Activated CD4-positive, alpha-beta T cell treated with anti-CD3 and anti-CD28 coated beads for 1 hour (primary cell): ENCODE data around the gene RTN4IP1.

Source experiments
- DNase-seq: peaks from one replicate; pipeline ENCODE4 v3.0.0-alpha.2; 2020

RTN4IP1 gene

DNA sequence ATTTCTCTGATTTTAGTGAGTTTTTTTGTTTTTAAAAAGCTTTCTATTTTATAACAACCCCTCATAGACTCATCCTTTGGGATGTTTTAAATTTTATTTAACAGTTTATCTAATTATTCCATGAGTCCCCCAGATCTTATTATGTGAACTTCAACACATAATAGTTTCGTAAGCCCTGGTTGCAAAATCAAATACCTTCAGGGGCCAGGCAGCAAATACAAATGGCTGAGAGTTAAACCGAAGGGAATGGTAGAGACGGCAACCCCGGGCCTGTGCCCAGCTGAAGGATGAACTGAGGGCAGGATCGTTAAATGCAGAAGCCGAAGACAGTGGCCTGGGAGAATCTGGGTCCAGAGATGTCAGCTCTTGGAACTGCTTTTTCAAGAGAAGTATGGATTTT is 88.4 kb downstream of the RTN4IP1 start:
- no peak for DNase-seq

DNA sequence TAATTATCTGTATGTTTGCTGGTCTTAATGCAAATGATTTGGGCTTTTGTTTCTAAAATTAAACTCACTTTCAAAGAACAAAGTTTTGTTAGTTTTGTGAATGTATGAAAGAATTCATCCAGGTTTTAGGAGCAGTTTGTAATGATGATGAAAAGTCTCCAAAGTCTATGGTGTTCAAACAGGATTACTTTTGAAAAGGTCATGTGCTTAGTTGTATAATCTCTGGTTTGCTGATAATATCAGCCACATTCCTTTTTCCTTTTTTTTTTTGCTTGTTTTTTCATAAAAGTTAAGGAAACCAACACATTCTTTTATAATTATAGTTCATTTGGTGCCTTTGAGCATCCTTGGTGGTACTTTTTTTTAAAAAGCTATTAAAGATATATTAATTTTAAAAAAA is 88.9 kb downstream of the RTN4IP1 start:
- no peak for DNase-seq

DNA sequence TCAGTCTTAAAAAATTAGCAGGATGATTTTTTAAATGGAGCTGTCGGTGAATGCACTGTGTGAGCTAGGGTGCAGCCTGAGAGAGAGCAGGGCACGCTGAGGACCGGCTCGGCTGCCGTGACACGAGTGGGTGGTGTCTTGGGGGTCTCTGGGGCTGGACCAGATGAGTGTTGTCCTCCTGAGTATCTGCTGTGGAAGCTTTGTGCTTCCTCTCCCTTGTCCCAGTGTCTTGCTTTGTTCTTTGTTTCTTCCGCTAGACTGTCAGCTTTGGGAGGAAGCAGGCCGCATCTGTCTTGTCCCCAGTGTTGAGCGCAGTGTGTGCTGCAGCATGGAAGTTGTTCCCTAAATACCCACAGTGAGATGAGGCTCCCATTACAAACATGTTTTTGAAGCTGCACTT is 89.4 kb downstream of the RTN4IP1 start:
- no peak for DNase-seq

DNA sequence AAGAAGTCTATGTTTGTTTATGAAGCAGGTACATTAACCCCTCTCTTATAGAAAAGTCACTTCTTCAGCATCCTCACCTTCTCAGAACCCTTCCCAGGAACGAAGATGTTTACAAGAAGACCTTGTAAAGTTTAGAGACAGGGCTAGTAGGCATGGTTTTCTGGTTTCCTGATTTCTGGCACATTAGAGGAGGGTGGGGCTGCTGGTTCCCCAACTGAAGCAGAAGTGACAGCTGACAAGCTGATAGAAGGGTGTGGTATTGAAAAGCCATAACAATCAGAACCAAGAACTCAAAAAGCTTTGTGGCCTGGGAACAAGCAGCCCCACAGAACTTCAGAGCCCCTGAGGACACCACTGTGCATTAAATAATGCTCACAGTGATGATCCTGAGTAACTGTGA is 91.2 kb downstream of the RTN4IP1 start:
- DNase-seq, result no peak

DNA sequence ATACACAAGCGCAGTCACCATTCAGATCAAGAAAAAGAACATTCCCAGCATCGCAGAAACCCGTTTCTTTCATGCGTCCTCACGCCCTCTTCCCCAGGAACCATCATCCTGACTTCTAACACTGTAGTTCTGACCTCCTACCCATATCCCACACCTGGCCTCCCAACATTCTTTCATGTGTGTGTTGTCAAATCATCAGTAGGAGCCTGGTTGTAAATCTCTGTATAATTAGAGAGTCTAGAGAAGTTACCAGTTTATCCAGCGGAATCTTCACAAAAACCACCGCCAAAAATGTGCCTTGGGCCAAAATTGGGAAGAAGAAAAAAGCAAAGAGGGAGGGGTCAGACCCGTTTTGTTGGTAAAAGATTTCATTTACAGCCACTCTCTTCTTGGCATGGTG is 91.6 kb downstream of the RTN4IP1 start:
- no peak for DNase-seq

DNA sequence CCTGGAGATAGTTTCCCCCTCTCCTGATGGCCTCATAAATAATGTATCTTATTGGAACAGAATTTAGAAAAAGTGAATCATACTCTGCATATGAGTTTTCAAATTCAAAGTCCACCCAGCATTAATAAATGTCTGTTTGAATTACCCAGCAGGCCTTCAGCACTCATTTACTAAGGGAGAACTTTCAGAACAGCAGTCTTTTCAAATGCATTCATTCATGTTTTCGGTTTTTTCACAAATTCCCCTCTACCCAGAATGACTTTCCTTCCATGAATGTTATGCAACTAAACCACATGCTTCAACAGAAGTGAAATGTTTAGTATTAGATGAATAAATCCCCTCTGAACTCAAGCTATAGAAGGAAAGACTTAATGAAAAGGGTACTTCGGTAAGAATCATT is 92.4 kb downstream of the RTN4IP1 start:
- DNase-seq, result no peak

DNA sequence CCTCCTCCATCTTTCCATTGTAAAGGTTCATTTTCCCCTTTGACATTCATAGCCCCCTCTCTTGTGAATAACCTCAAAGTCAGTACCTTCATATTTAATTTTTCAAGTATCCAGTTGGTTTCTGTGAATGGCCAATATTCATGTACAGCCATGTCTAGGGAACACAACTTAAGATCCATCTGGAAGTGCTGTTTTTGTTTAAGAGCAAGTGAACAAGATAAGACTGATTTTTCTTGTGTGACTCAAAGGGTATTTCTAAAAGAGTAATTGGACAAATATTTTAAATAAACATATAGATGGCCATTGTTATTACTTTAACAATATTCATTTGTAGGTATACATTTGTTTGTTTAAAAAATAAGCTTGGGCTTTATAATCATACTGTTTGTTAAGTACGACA is 92.9 kb downstream of the RTN4IP1 start:
- no peak for DNase-seq

DNA sequence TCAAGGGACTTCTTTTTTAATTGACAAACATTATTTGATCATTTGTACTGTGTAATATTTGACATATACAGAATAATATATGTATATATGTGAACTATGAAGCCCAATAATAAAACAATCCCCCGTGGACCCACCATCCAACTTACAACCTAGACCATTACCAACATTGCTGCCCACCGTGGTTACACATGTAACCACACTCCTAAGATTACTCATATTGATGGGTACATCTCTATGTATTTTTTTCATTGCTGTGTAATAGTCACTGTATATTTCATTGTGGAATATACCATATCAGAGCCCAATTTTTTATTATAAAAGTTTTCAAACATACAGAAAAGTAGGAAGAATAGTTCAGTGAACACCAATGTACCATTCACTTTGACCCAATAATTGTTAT is 94.3 kb downstream of the RTN4IP1 start:
- no peak for DNase-seq

DNA sequence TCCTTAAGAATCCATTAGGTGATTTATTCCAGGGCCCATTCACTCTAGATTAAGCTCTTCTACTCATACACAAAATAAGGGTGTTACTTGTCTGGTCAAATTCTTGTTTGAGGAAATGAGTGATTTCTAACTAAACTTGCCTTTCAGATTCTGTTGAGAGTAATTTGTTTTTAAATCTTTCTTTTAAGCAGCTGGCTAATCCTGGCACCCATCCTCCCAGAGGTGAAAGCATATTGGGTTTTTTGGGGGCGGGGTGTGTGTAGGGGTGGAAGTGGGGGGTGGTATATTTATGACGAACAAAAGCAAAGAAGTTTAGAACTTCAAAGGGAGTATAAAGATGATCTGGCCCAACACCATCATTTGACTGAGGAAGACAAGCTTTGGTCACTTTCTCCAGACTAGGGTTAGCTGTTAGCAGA is 94.7 kb downstream of the RTN4IP1 start:
- no peak for DNase-seq

DNA sequence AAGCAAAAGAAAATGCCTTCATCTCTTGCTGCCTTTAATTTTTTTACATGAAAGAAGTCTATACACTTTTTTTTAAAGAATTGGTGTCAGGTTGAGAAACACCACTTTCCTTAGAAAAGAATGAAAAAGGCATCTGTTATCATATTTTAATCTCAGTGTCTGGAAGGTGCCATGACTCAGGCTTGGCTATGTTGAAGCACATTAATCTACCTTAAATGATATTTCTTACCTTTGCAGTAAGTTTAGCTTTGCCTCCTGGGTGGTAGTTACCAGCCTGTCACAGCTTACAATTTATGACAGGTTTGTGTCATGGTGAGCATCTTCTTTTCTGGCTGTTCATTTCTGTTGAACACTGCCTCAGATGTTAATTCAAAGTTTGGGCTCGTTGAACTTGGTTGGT is 95.3 kb downstream of the RTN4IP1 start:
- no peak for DNase-seq

DNA sequence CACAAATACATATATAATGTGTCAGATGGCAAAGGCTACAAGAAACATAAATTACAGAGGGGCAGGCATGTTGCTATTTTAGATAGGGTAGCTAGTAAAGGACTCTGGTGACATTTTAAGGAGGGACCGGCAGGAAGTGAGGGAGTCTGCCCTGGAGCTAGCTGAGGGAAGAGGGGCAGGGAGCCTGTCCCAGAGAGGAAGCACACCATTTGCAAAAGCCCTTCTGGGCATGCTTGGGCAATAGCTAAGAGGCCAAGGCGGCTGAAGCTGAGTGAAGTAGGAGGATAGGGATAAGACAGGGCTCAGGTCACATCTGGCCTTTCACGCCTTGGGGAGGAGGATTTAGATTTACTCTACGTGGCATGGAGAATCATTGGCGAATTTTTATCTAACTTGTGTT is 96.2 kb downstream of the RTN4IP1 start:
- DNase-seq, result no peak

DNA sequence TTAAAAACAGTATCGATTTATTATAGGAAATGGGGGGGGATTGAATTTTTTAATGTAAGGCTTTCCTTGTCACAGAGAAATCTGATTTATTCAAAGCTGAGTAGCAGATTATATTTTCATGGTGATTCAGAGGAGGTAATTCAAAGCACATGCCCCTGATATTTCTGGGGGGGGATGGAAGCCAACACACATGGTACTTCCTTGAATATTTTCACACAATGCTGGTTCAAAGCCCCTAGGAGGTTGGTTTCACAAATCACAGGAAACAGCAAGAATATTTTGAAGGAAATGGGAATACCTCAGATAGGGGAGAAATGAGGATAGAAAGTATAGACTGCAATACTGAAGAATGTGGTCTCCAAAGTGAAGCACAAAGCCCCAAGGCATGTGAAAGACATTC is 98.8 kb downstream of the RTN4IP1 start:
- no peak for DNase-seq

DNA sequence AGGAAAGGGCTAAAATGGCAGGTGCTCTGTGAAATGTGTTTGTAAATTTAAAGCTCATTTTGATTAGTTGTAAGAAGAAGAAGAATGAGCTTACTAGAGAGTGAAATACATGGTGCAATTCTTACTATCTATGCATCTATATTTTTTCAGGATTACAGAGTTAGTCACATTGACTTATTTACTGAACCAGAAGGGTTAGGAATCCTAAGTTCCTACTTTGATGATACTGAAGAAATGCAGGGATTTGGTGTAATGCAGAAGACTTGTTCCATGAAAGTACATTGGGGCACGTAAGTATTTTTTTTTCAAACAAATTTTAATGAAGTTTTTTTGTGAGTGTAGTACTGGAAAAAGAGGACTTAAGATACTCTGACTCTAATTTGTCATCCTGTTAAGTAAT is 99.3 kb downstream of the RTN4IP1 start:
- DNase-seq, result no peak

DNA sequence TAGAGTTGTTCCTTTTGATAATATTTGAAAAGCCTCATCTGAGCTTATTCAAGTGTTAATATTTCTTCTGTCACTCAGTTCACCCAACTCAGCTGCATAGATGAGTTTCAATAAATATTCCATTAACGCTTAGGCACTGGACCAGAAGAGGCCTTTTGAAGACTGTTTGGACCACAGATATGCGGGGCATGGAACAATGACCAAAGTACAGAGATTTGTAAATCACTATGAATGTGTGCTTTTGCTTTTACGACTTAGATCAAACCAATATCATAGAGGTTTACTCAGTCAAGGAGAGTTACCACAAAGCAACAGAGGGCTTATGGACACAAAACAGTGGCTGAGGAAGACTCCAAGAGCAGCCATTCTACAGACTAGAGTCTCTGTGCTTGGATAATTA is 99.9 kb downstream of the RTN4IP1 start:
- no peak for DNase-seq

DNA sequence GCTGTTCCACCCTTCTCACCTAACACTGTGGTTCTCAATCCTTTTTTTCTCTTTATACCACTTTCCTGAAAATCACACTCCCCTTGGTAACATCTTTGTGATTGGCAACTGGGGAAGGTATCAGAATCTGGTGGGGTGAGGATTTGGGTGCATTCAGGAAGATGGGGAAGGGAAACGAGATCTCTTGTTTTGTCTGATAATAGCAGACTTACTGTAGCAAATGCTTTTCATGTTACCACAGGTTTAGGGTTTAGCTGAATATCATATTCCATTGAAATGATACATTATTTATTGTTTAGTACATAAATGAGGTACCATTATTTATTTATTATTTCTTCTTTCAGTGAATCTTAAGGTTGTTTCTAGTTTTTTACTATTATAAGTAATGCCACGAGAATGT is 100.8 kb downstream of the RTN4IP1 start:
- DNase-seq, result no peak

DNA sequence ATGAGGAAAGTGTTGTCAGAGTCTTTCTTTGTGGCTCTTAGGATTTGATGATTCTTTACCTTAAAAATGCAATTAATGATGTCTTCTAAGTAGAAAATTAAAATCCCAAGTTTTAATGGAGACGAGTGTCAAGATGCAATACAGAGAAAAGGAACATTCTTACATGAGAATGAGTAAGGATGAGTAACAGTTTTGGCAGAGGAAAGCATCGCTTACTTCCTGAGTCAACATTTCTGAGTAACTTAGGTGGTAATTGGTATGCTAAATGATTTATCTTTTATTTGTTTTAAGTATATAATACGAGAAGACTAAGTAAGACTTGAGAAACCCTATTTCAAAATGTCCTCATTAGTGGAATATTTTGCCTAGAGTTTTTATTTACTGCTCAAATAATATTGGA is 101.3 kb downstream of the RTN4IP1 start:
- no peak for DNase-seq

DNA sequence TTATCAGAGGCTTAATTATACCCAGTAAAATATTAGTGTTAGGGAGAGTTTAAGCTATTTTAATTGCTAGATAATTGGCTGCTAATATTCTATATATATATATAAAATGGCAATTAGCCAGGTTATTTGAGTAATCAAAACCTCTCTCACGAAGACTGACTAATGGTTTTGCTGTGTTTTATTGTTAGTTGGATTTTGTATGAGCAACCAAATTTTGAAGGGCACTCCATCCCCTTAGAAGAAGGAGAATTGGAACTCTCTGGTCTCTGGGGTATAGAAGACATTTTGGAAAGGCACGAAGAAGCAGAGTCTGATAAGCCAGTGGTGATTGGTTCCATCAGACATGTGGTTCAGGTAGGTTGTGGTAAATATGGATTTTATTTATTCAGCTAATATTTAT is 102.2 kb downstream of the RTN4IP1 start:
- no peak for DNase-seq

DNA sequence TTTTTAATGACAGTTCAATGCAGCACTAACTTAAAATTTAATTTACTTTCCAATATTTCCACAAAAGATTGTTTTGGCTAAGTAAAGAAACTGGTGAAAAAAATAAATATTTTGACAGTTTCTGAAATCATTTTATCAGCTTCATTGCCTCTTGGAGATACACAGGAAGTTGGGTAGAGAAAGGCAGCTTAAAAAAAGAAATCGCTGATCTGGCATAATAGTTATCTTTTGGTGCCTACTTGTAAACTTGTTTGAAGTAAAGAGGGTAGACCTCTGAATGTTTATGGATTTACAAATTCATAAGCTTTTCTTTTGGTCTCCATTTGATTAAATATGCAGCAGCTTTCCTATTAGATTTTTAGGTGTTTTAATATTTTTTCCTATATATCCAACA is 103.4 kb downstream of the RTN4IP1 start:
- DNase-seq, result no peak

DNA sequence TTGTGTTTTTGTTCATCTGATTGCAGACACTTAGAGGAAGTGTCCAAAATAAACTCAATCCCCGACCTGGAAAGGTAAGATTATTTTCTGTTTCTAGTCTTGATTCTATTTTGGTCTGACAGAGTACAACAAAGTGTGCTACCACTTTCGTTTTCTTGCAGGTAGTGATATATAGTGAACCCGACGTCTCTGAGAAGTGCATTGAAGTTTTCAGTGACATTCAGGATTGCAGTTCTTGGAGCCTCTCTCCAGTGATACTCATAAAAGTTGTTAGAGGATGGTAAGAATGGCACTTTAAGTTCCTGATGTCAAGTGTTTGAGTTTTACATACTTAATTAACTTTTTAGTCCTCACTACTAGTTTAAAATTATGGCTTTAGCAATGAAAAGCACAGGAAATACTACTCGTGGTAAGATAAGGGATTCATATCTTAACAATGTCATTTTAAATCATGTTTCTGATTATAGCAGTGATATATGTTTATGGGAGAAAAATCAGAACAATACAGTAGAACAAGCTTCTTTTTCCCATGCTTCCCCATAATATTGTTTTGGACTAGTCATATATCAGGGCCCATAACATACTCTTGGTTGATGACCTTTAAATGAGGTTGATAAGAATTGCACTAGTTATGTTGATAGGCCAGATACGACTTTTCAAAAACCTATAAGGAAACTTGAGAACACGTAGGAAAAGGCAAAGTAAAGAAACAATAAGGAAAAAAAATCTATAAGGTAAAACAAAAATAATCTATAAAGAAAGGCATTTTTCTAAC is 104.0 kb downstream of the RTN4IP1 start:
- no peak for DNase-seq

DNA sequence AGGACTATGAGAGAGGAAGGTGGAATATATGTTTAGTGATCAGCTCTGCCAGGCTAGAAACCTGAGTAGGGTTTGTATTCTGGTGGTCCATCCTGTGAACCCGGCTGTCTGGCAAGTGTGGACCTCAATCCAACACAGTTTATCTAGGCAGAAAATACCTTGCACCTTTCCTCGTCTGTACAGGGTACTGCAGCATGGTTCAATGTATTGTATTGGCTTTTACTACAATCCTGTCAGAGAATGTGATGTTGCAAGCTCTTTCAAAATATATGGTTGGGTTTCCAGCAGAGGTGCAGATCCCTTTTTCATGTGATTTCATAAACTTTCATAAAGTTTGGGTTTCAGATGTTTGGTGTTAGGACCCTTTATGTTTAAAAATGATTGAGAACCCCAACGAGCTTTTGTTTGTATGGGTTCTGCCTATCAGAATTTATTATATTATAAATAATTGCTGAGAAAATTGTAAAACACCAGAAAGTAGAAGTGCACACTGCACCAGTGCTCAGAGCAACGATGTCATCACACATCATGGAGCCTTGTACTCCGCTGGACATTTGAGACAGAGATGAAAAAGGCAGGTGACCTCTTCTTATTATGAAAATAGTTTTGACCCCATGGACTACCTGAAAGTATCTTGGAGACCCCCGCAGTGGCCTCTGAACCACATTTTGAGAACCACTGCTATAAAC is 106.6 kb downstream of the RTN4IP1 start:
- no peak for DNase-seq
